HFF-Myc (cell line): Measurements from ENCODE around the gene KCP.

ENCODE experiments used
- DNase-seq: peaks from one replicate; pipeline ENCODE4 v3.0.0-alpha.2; 2011; ENCODE audit warnings: low read depth; ENCODE audit errors: extremely low read depth
- H3K4me3 ChIP-seq: replicated peaks from 2 replicates; pipeline ENCODE4 v1.5.1; 2011; ENCODE audit warnings: low read depth, mild to moderate bottlenecking, control low read depth, low read length
- CTCF ChIP-seq: IDR thresholded peaks from 2 replicates; pipeline ENCODE4 v1.5.1; 2012; ENCODE audit warnings: mild to moderate bottlenecking, low read depth, low read length, control low read depth; ENCODE audit errors: missing control alignments

KCP gene

DNA sequence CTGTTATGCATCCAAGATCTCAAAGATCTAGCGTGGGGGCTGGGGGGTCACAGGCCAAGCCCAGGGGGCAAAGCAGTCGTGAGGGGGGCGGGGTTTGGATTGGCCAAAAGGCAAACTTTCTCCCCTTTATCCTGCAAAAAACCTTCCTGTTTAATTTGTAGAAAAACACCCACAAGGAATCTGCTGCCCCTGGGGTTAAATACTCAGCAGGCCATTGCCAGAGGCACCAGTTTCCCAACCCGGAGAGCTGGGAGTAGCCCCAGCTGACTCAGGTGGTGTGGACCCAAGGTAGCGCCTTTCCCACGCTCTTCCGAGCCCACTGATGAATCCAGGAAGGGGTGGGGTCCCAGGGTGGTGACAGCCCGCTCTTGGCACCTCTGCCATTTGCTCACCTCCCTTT lies 21.4 kb downstream of the KCP start:
- no peak for DNase-seq
- TF ChIP-seq CTCF = no peak
- no peak overlapping the region for H3K4me3 ChIP-seq

- no peak for DNase-seq
- H3K4me3 ChIP-seq = no peak overlapping the region
- no peak for TF ChIP-seq CTCF
These were observed 21.8 kb downstream of the KCP start for GRCh38 chr7:128888756-128889095.

- TF ChIP-seq CTCF = no peak
- no peak for DNase-seq
- no peak overlapping the region for H3K4me3 ChIP-seq
These were observed 22.3 kb downstream of the KCP start for GRCh38 chr7:128888039-128888755.

DNA sequence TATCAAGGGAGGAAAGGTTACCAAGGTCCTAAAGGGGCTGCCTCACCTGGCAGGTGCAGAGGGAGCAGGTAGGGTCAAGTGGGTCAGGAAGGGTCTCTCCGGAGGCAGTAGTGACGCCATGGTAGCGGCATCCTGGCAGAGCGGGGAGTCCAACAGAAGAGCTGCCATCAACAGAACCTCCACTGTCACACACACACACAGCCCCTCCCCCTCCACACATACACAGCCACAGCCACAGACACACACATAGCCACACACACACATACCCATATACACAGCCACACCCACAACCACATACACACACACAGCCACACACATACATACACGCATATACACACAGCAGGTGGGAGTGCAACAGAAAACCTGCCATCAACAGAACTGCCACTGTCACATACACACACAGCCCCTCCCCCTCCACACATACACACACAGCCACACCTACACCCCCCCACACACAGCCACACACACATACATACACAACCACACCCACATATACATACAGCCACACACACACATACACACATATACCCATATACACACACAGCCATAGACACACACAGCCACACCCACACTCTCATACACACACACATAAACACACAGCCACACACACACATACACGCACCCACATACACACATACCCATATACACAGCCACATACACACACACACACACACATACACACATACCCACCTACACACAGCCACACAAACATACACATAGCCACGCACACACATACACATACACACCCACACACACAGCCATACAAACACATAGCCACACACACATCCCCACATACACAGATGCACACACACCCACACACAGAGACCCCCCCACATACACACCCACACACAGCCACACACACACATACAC lies 23.1 kb downstream of the KCP start:
- DNase-seq = no peak
- no peak for TF ChIP-seq CTCF
- H3K4me3 ChIP-seq = no peak overlapping the region

GRCh38 chr7:128886391-128887168 lies 23.9 kb downstream of the KCP start:
- no peak for TF ChIP-seq CTCF
- no peak overlapping the region for H3K4me3 ChIP-seq
- DNase-seq = no peak

DNA sequence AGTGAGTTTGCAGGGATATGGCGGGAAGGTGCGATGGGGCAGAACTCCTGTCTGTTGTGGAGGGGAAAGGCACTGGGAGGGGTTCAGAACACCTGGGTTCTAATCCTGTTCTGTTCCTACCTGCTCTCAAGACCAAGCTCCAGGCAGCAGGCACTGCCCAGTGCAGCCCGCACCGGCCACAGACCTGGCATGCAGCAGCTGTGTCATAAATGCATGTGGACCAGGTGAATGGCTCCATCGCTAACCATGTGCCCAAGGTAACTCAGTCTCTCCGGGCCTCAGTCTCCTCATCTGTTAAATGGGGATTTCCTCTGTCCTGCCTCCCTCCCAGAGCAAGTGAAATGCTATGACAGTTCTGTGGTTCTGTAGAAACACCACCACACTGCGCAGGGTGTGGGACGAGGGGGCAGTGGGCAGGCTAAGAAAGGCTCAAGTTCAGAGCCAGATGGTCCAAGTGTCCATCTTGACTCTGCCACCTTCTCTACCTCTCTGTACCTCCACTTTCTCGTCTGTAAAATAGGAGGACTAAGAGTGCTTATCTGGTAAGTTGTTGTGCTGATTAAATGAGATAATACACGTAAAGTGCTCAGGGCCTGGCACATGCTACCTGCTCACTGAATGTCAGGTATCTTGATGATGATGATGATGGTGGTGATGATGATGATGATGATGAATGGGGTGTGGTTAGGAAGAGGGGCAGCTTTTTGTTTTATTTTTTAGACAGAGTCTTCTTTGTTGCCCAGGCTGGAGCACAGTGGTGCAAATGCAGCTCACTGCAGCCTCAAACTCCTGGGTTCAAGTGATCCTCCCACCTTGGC lies 24.9 kb downstream of the KCP start:
- no peak overlapping the region for H3K4me3 ChIP-seq
- TF ChIP-seq CTCF = no peak
- DNase-seq = no peak
